ENCODE results near the gene LRSAM1. TPM values are rescaled to one million over a fixed set of nuclear protein-coding genes. Genes with fewer than 3 reads are reported as not detected.

The LRSAM1 gene
- total and polyA plus RNA-seq, 9 of the 15 experiments (the other 6 are each of a cell fraction or from before 2014, with no cell fraction given): 0.07 to 16.2 (median 4.7) TPM

DNA sequence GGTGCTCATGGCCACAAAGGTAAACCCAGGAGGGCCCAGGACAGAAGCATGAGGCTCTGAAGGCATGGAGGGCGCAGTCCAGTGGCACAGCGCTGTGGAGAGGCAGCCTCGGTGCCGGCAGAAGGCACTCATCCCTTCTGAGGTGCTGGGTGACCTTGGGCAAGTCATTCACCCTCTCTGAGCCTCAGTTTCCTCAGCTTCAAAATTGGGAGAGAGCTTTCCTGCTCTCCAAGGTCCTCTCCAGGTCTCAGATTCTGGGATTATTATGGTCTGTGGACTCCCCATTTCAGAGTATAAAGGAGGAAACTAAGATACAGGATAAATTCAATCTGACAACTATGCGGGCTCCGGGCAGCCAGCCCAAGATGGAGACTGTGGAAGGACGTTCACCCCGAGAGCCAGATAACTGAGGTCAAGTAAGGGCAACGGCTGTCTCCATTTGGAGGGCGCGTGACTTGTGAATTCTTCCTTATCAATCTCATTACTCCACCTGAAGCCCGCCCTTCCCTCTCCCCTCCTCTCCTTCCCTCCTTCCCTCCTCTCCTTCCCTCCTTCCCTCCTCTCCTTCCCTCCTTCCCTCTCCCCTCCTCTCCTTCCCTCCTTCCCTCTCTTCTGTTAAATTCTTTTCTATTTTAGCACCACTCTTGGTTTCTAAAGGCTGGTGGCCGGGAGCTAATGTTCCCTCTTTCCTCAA is 58.1 kb downstream of the LRSAM1 start (continued):
- TF ChIP-seq NUFIP1 (IDR thresholded peaks at IDR 0.05; ENCODE audit: partially characterized antibody): no peak
- 0 out of 2 replicates have a peak, but pooled peaks have one; percentile 55 for TF ChIP-seq MECOM (CRISPR knock-in tag; IDR thresholded peaks at IDR 0.05)
- no peak for TF ChIP-seq ZBTB5 (IDR thresholded peaks at IDR 0.05)
- peak; percentile 47; the same call in 1 of the 2 replicates for TF ChIP-seq LEF1 (IDR thresholded peaks at IDR 0.05)
- no peak for TF ChIP-seq FOXK1 (CRISPR knock-in tag; IDR thresholded peaks at IDR 0.05; ENCODE audit: borderline replicate concordance)
- TF ChIP-seq DMBX1 (CRISPR knock-in tag; IDR thresholded peaks at IDR 0.05; ENCODE audit: borderline replicate concordance): peak; percentile 70
- 0 out of 2 replicates have a peak, but pooled peaks have one; percentile 63 for TF ChIP-seq HLTF (IDR thresholded peaks at IDR 0.05)
- TF ChIP-seq TCF15 (CRISPR knock-in tag; IDR thresholded peaks at IDR 0.05): 0 out of 2 replicates have a peak, but pooled peaks have one; percentile 7
- TF ChIP-seq, protein P1, sequence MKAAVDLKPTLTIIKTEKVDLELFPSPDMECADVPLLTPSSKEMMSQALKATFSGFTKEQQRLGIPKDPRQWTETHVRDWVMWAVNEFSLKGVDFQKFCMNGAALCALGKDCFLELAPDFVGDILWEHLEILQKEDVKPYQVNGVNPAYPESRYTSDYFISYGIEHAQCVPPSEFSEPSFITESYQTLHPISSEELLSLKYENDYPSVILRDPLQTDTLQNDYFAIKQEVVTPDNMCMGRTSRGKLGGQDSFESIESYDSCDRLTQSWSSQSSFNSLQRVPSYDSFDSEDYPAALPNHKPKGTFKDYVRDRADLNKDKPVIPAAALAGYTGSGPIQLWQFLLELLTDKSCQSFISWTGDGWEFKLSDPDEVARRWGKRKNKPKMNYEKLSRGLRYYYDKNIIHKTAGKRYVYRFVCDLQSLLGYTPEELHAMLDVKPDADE (conservative IDR thresholded peaks at IDR 0.05; ENCODE audit: control insufficient read depth, low read depth, low read length): no peak
- TF ChIP-seq TAF9B (IDR thresholded peaks at IDR 0.05; ENCODE audit: partially characterized antibody): no peak
- TF ChIP-seq ATF7 (IDR thresholded peaks at IDR 0.05): peak; percentile 19; the same call in 1 of the 2 replicates
- TF ChIP-seq BRD4 (IDR thresholded peaks at IDR 0.05): no peak
- TF ChIP-seq TRIM28 (IDR thresholded peaks at IDR 0.05): no peak
- TF ChIP-seq BRF1 (IDR thresholded peaks at IDR 0.05; ENCODE audit: borderline replicate concordance, extremely low read depth, insufficient read length): no peak
- TF ChIP-seq JUNB (CRISPR knock-in tag; conservative IDR thresholded peaks at IDR 0.05): no peak
- no peak for TF ChIP-seq POLR2B (IDR thresholded peaks at IDR 0.05; ENCODE audit: low read depth, partially characterized antibody)
- TF ChIP-seq MXD1 (CRISPR knock-in tag; IDR thresholded peaks at IDR 0.05; ENCODE audit: borderline replicate concordance, poor library complexity, severe bottlenecking): no peak
- TF ChIP-seq ZFP30 (CRISPR knock-in tag; IDR thresholded peaks at IDR 0.05; ENCODE audit: borderline replicate concordance): no peak
- TF ChIP-seq GATA2 (CRISPR knock-in tag; IDR thresholded peaks at IDR 0.05): no peak
- TF ChIP-seq, protein P2, sequence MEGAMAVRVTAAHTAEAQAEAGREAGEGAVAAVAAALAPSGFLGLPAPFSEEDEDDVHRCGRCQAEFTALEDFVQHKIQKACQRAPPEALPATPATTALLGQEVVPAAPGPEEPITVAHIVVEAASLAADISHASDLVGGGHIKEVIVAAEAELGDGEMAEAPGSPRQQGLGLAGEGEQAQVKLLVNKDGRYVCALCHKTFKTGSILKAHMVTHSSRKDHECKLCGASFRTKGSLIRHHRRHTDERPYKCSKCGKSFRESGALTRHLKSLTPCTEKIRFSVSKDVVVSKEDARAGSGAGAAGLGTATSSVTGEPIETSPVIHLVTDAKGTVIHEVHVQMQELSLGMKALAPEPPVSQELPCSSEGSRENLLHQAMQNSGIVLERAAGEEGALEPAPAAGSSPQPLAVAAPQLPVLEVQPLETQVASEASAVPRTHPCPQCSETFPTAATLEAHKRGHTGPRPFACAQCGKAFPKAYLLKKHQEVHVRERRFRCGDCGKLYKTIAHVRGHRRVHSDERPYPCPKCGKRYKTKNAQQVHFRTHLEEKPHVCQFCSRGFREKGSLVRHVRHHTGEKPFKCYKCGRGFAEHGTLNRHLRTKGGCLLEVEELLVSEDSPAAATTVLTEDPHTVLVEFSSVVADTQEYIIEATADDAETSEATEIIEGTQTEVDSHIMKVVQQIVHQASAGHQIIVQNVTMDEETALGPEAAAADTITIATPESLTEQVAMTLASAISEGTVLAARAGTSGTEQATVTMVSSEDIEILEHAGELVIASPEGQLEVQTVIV (CRISPR knock-in tag; IDR thresholded peaks at IDR 0.05; ENCODE audit: borderline replicate concordance): no peak
- no peak for TF ChIP-seq ZNF212 (CRISPR knock-in tag; IDR thresholded peaks at IDR 0.05)
- TF ChIP-seq HDAC3 (IDR thresholded peaks at IDR 0.05; ENCODE audit: borderline replicate concordance, partially characterized antibody): no peak

Data from K562 (cell line).